ENCODE data around the gene ANKMY1.

GRCh38 chr2:240463866-240464481 is 93.8 kb downstream of the ANKMY1 start:
- no peak for TF ChIP-seq EZH2 (IDR thresholded peaks at IDR 0.05; ENCODE audit: borderline replicate concordance, insufficient read depth, low read depth, low read length, poor library complexity, severe bottlenecking)
- TF ChIP-seq CTCF (IDR thresholded peaks at IDR 0.05): no peak
